Activated CD4-positive, alpha-beta T cell treated with anti-CD3 and anti-CD28 coated beads, Interleukin-2, amount 50 U/mL, for 48 hours (primary cell): ENCODE data around the gene CTDNEP1.

Source experiments
- DNase-seq, 2 experiments: peaks; one replicate each; pipeline ENCODE4 v3.0.0-alpha.2; 2020

CTDNEP1 gene

GRCh38 chr17:7251661-7252175 lies at the start of gene CTDNEP1:
CTDNEP1 (minus strand) TSS chr17:7251734; CDS start chr17:7251296, 438 bp downstream.
- DNase-seq, result peak; percentile 97 to 98

- peak; percentile 72 to 75 for DNase-seq
Measured at GRCh38 chr17:7296189-7296861, 44.8 kb upstream of the CTDNEP1 start.

- DNase-seq, result no peak
Measured at GRCh38 chr17:7295230-7296180, 44.0 kb upstream of the CTDNEP1 start.

GRCh38 chr17:7294614-7295153 lies 43.1 kb upstream of the CTDNEP1 start, which contains the start of gene YBX2:
YBX2 (minus strand) TSS chr17:7294639; CDS start chr17:7294500, 139 bp downstream.
- DNase-seq, result peak; percentile 79 to 80

- DNase-seq, result no peak
Measured at GRCh38 chr17:7293816-7294613, 42.5 kb upstream of the CTDNEP1 start.

GRCh38 chr17:7293159-7293558 lies 41.6 kb upstream of the CTDNEP1 start:
- DNase-seq, result no peak

GRCh38 chr17:7292729-7293128 lies 41.2 kb upstream of the CTDNEP1 start:
- DNase-seq, result no peak

- DNase-seq, result no peak
Measured at GRCh38 chr17:7292194-7292593, 40.7 kb upstream of the CTDNEP1 start.

- DNase-seq, result no peak
Measured at GRCh38 chr17:7290685-7291084, 39.2 kb upstream of the CTDNEP1 start.

- DNase-seq, result no peak
Measured at GRCh38 chr17:7290166-7290565, 38.6 kb upstream of the CTDNEP1 start.

GRCh38 chr17:7289256-7290032 lies 37.9 kb upstream of the CTDNEP1 start:
- DNase-seq, result no peak

- no peak for DNase-seq
Measured at GRCh38 chr17:7285679-7286078, 34.1 kb upstream of the CTDNEP1 start.

- no peak for DNase-seq
Measured at GRCh38 chr17:7284911-7285310, 33.4 kb upstream of the CTDNEP1 start.

GRCh38 chr17:7283471-7284216 lies 32.1 kb upstream of the CTDNEP1 start:
- no peak for DNase-seq

GRCh38 chr17:7282752-7283321 lies 31.3 kb upstream of the CTDNEP1 start:
- DNase-seq, result no peak

- DNase-seq, result no peak
Measured at GRCh38 chr17:7281953-7282751, 30.6 kb upstream of the CTDNEP1 start.

GRCh38 chr17:7281074-7281952 lies 29.8 kb upstream of the CTDNEP1 start, which contains the start of gene SLC2A4:
SLC2A4 (plus strand) TSS chr17:7281718; CDS start chr17:7281935, 217 bp downstream.
- peak; percentile 93 to 94 for DNase-seq

GRCh38 chr17:7280519-7281073 lies 29.1 kb upstream of the CTDNEP1 start:
- DNase-seq, result peak; percentile 86 to 90
